ENCODE measurements around the gene CCDC158.
"Not testable (repeated sequence)": the region's sequence is repeated elsewhere in the genome, so short reads cannot be mapped to it uniquely, and the experiment has no call there.

Gene CCDC158

DNA sequence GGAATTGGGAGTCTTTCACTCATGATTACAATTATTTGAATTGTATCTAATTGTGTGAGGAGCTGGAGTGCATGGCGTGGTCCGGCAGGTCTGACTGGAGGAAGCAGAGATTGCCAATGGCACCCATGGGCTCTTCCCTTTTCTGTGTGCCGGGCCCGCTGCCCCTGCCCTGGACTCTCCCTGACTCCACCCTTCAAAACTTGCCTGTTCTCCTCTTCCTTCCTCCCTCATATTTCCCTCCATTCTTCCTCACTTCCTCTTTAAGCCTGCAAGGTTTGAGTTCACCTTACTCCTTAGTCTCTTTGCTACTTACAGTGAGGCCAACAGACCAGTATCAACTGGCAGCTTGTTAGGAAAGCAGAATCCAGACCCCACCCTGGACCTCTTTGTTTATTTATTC, 120.9 kb downstream of the CCDC158 start:
- TF ChIP-seq, protein P1, sequence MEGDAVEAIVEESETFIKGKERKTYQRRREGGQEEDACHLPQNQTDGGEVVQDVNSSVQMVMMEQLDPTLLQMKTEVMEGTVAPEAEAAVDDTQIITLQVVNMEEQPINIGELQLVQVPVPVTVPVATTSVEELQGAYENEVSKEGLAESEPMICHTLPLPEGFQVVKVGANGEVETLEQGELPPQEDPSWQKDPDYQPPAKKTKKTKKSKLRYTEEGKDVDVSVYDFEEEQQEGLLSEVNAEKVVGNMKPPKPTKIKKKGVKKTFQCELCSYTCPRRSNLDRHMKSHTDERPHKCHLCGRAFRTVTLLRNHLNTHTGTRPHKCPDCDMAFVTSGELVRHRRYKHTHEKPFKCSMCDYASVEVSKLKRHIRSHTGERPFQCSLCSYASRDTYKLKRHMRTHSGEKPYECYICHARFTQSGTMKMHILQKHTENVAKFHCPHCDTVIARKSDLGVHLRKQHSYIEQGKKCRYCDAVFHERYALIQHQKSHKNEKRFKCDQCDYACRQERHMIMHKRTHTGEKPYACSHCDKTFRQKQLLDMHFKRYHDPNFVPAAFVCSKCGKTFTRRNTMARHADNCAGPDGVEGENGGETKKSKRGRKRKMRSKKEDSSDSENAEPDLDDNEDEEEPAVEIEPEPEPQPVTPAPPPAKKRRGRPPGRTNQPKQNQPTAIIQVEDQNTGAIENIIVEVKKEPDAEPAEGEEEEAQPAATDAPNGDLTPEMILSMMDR (conservative IDR thresholded peaks at IDR 0.05; ENCODE audit: low read depth, low read length), result no peak
- DNase-seq (ENCODE audit: low read depth), result no peak
- H3K4me3 ChIP-seq (ENCODE audit: low read depth, low read length), result no peak overlapping the region

DNA sequence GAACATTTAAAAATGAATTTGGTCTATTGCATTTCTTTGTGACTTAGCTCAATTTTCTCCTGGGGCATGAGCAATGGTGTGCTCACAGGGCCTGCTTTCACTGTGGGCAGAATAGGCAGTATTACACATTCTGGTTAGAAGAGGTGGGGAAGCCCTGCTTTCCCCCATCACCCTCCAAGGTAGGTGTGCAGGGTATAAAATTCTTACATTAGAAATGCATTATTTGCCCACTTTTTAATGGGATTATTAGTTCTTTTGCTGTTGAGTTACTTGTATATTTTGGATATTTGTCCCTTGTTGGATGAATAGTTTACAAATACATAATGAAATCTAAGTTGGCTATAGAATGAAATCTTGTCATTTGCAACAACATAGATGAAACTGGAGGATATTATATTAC, 122.7 kb downstream of the CCDC158 start:
- H3K4me3 ChIP-seq (ENCODE audit: low read depth, low read length), result no peak overlapping the region
- TF ChIP-seq, protein P1 (conservative IDR thresholded peaks at IDR 0.05; ENCODE audit: low read depth, low read length), result no peak
- DNase-seq (ENCODE audit: low read depth), result no peak

DNA sequence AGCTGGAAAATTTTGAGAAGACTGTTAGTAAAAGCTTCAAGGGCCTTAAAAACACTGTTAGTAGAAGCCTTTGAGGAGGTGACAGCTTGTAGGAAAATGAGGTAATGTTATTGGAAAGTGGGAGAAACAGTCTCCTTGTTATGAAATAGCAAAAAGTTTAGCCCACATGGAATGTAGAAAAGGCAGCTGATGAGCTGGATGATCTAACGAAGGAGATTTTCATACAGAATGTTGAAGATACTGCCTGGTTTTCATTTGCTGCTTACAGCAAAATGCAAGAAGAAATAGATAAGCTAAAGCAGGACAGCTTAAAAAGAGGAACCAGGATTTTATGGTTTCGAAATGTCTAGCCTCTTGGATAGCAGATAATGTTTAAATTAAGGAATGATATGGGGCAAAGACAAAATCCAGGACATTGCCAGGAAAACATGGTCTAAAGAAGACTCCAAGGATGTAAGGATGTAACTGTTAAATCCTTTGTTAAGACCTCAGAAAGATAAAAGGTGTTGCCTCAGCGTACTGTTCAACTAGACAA, 124.6 kb downstream of the CCDC158 start:
- no peak for DNase-seq (ENCODE audit: low read depth)

DNA sequence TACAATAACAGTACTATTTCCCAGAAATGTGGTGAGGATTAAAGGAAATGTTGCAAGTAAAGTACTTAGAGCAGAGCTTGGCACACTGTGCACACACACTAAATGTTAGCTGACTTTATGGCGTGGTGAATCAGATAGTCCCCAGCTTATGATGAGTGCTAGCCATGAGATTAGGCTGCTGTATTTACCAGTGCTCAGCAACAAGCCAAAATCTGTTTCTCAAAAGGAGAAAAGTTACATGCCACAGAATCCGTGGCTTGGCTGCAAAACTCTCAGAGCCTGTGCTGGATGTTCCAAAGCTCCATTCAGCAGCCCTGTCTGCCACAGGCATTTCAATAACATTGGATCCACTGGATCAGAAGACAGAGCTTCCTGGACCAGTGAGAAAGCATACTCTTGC, 127.2 kb downstream of the CCDC158 start:
- no peak overlapping the region for H3K4me3 ChIP-seq (ENCODE audit: low read depth, low read length)
- TF ChIP-seq, protein P1 (conservative IDR thresholded peaks at IDR 0.05; ENCODE audit: low read depth, low read length), result no peak
- peak; percentile 10 for DNase-seq (ENCODE audit: low read depth)

More for the DNA sequence above, 124.6 kb downstream of the CCDC158 start:
- H3K4me3 ChIP-seq (ENCODE audit: low read depth, low read length), result no peak overlapping the region
- TF ChIP-seq, protein P1 (conservative IDR thresholded peaks at IDR 0.05; ENCODE audit: low read depth, low read length), result no peak

DNA sequence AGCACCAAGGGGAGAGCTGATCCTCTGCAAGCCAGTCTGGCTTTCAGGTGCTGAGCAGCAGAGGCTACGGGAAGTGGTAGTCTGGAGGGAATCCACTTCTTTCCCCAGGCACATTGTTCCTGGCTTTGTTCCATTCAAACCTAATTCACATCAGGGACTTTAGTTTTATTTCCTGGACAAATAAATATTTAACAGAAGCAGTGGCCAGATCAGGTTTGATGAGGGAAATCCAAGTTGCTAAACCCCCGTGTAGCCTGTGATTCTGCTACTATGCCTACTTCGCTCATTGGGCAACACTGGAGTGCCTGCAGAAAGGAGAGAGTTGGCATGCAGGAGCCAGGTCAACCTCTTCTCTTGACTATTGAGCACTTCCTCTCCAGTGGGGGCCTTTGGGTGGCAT, 128.2 kb downstream of the CCDC158 start:
- TF ChIP-seq, protein P1 (conservative IDR thresholded peaks at IDR 0.05; ENCODE audit: low read depth, low read length), result no peak
- H3K4me3 ChIP-seq (ENCODE audit: low read depth, low read length), result no peak overlapping the region
- DNase-seq (ENCODE audit: low read depth), result no peak

DNA sequence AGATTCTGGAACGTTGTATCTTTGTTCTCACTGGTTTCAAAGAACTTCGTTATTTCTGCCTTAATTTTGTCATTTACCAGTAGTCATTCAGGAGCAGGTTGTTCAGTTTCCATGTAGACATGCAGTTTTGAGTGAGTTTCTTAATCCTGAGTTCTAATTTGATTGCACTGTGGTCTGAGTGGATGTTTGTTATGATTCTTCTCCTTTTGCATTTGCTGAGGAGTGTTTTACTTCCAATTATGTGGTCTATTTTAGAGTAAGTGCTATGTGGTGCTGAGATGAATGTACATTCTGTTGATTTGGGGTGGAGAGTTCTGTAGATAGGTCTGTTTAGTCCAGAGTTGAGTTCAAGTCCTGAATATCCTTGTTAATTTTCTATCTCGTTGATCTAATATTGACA, 133.1 kb downstream of the CCDC158 start:
- DNase-seq (ENCODE audit: low read depth); H3K4me3 ChIP-seq (ENCODE audit: low read depth, low read length): not testable (repeated sequence)

DNA sequence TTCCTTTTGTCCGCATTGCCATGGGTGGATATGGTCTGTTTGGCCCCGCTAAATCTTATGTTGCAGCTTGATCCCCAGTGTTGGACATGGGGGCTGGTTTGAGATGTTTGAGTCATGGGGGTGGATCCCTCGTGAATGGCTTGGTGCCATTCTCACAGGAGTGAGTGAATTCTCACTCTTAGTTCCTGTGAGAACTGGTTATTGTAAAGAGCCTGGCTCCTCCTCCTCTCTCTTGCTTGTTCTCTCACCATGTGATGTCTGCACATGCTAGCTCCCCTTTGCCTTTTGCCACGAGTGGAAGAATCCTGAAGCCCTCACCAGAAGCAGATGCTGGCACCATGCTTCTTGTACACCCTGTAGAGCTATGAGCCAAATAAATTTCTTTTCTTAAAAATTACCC, 137.0 kb downstream of the CCDC158 start:
- no peak for DNase-seq (ENCODE audit: low read depth)
- H3K4me3 ChIP-seq (ENCODE audit: low read depth, low read length), result no peak overlapping the region
- TF ChIP-seq, protein P1 (conservative IDR thresholded peaks at IDR 0.05; ENCODE audit: low read depth, low read length), result no peak

Measured in choroid plexus epithelial cell (primary cell).